ENCODE results near the gene SETX. TPM values are rescaled to one million over a fixed set of nuclear protein-coding genes. Genes with fewer than 3 reads are reported as not detected.

Gene SETX
- total RNA-seq, 1 experiment from 2014 or later: 21.0 TPM

GRCh38 chr9:132232522-132232921, 122.3 kb downstream of the SETX start:
- Histone ChIP-seq H3K27ac (ENCODE audit: low read length) (no peak overlapping the region), H3K9me2 (replicated peaks; ENCODE audit: low read length) (no peaks in the 10 kb centered on the region), H3K27me3 (ENCODE audit: low read length) (no peaks in the 10 kb centered on the region), H3F3A (ENCODE audit: low read length, unreplicated experiment) (no peaks in the 10 kb centered on the region), H3K4me3 (ENCODE audit: low read length) (no peak overlapping the region), H3K79me2 (ENCODE audit: low read length) (no peaks in the 10 kb centered on the region), H3K36me3 (ENCODE audit: low read depth, low read length) (no peaks in the 10 kb centered on the region), H4K20me1 (ENCODE audit: low read length) (no peaks in the 10 kb centered on the region), H3K4me1 (ENCODE audit: insufficient read depth, low read length) (no peaks in the 10 kb centered on the region), H3K9ac (ENCODE audit: low read length) (no peak overlapping the region), H2AFZ (ENCODE audit: low read length) (no peak overlapping the region), H3K9me3 (ENCODE audit: low read length) (no peaks in the 10 kb centered on the region), H3K4me2 (ENCODE audit: low read length) (no peak overlapping the region)
- ATAC-seq: no peak
- BruUV-seq (replicated peaks): no TSS peak
- intact Hi-C loops (cut with micrococcal nuclease): no loop called here
- DNase-seq: no peak
- ChIA-PET POLR2A (ENCODE audit: unreplicated experiment) (no interaction called here), CTCF (no interaction called here)
- TF ChIP-seq EZH2 (IDR thresholded peaks at IDR 0.05; ENCODE audit: low read length, unreplicated experiment): no peak
- TF ChIP-seq, protein P1, sequence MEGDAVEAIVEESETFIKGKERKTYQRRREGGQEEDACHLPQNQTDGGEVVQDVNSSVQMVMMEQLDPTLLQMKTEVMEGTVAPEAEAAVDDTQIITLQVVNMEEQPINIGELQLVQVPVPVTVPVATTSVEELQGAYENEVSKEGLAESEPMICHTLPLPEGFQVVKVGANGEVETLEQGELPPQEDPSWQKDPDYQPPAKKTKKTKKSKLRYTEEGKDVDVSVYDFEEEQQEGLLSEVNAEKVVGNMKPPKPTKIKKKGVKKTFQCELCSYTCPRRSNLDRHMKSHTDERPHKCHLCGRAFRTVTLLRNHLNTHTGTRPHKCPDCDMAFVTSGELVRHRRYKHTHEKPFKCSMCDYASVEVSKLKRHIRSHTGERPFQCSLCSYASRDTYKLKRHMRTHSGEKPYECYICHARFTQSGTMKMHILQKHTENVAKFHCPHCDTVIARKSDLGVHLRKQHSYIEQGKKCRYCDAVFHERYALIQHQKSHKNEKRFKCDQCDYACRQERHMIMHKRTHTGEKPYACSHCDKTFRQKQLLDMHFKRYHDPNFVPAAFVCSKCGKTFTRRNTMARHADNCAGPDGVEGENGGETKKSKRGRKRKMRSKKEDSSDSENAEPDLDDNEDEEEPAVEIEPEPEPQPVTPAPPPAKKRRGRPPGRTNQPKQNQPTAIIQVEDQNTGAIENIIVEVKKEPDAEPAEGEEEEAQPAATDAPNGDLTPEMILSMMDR (conservative IDR thresholded peaks at IDR 0.05; ENCODE audit: low read depth, low read length): no peak
- no peak for TF ChIP-seq EZH2phosphoT487 (IDR thresholded peaks at IDR 0.05; ENCODE audit: borderline replicate concordance, low read length)

DNA sequence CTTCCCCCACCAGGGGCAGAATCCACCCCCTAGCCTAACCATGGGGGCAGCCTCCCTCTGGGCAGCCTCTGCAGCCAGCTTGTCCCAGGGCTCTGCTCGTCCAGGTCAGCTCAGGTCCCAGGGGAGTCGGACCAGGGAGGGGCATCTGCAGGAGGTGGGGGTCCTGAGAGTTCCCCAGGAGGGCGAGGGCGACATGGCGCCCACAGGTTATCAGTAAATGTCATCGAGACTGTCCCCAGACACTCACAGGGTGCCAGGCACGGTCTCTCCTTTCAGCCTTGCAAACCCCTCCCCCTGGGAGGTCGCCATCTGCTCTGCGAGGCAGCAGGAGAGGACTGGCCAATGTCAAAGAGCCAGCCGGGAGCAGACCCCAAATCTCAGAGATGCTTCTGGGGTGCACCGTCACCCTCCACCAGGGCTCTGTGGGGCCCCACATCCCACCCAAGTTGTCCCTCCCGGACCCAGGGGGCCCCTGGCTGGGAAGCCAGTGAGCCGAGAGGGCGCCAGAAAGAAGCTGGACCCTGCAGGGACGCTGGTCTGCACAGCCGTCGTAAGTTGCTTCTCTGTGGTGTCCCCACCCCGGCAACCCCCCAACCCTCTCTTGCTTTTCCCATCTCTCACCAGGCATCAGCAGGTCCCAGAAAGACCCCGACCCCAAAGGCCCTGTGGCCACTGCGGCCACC, 123.6 kb downstream of the SETX start:
- TF ChIP-seq, protein P1 (conservative IDR thresholded peaks at IDR 0.05; ENCODE audit: low read depth, low read length): no peak
- no peak for TF ChIP-seq EZH2phosphoT487 (IDR thresholded peaks at IDR 0.05; ENCODE audit: borderline replicate concordance, low read length)
- TF ChIP-seq EZH2 (IDR thresholded peaks at IDR 0.05; ENCODE audit: low read length, unreplicated experiment): no peak
- CTCF ChIA-PET: no interaction called here
- intact Hi-C loops (cut with micrococcal nuclease): no loop called here
- Histone ChIP-seq H3K9me2 (replicated peaks; ENCODE audit: low read length) (no peaks in the 10 kb centered on the region), H3K27me3 (ENCODE audit: low read length) (no peaks in the 10 kb centered on the region), H3K9me3 (ENCODE audit: low read length) (no peaks in the 10 kb centered on the region), H4K20me1 (ENCODE audit: low read length) (no peaks in the 10 kb centered on the region), H3K4me1 (ENCODE audit: insufficient read depth, low read length) (no peaks in the 10 kb centered on the region), H3K79me2 (ENCODE audit: low read length) (no peaks in the 10 kb centered on the region), H3F3A (ENCODE audit: low read length, unreplicated experiment) (no peaks in the 10 kb centered on the region), H3K27ac (ENCODE audit: low read length) (no peak overlapping the region), H3K4me3 (ENCODE audit: low read length) (no peak overlapping the region), H3K9ac (ENCODE audit: low read length) (no peak overlapping the region), H2AFZ (ENCODE audit: low read length) (no peak overlapping the region), H3K36me3 (ENCODE audit: low read depth, low read length) (no peaks in the 10 kb centered on the region), H3K4me2 (ENCODE audit: low read length) (no peak overlapping the region)
- POLR2A ChIA-PET (ENCODE audit: unreplicated experiment): no interaction called here
- BruUV-seq (replicated peaks): no TSS peak
- DNase-seq: no peak
- ATAC-seq: no peak

DNA sequence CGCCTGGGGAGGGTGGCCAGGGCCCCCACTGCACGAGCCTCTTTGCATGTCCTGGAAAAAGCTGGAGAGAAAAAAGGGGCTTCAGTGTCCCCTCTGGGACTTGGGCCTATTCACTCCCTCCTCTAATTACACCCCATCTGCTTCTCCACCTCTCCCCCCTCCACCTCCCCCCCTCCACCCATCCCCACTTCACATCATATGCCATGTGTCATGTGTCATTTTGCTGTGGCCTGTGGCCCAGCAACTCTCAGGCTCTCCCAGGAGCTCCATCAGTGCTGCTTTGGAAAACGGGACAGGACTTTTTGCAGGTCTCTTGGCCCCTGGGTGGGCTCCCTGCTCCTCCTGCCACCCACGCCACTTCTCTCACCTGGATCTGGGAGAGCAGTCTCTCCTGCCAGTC, 124.2 kb downstream of the SETX start:
- ChIA-PET CTCF (no interaction called here), POLR2A (ENCODE audit: unreplicated experiment) (no interaction called here)
- no peaks in the 10 kb centered on the region for H4K20me1 ChIP-seq (ENCODE audit: low read length)
- no peak overlapping the region for H3K4me3 ChIP-seq (ENCODE audit: low read length)
- H3K9ac ChIP-seq (ENCODE audit: low read length): no peak overlapping the region
- DNase-seq: no peak
- no peaks in the 10 kb centered on the region for H3K27me3 ChIP-seq (ENCODE audit: low read length)
- no peak overlapping the region for H3K27ac ChIP-seq (ENCODE audit: low read length)
- no peaks in the 10 kb centered on the region for H3K36me3 ChIP-seq (ENCODE audit: low read depth, low read length)
- TF ChIP-seq EZH2phosphoT487 (IDR thresholded peaks at IDR 0.05; ENCODE audit: borderline replicate concordance, low read length) (no peak), EZH2 (IDR thresholded peaks at IDR 0.05; ENCODE audit: low read length, unreplicated experiment) (no peak)
- TF ChIP-seq, protein P1 (conservative IDR thresholded peaks at IDR 0.05; ENCODE audit: low read depth, low read length): no peak
- no peaks in the 10 kb centered on the region for H3K9me2 ChIP-seq (replicated peaks; ENCODE audit: low read length)
- H2AFZ ChIP-seq (ENCODE audit: low read length): no peak overlapping the region
- H3K79me2 ChIP-seq (ENCODE audit: low read length): no peaks in the 10 kb centered on the region
- intact Hi-C loops (cut with micrococcal nuclease): no loop called here
- no peaks in the 10 kb centered on the region for H3K9me3 ChIP-seq (ENCODE audit: low read length)
- no peaks in the 10 kb centered on the region for H3K4me1 ChIP-seq (ENCODE audit: insufficient read depth, low read length)
- ATAC-seq: no peak
- no peaks in the 10 kb centered on the region for H3F3A ChIP-seq (ENCODE audit: low read length, unreplicated experiment)
- BruUV-seq (replicated peaks): no TSS peak
- no peak overlapping the region for H3K4me2 ChIP-seq (ENCODE audit: low read length)
